ENCODE measurements around the gene ARID5B.

Gene ARID5B

GRCh38 chr10:62037166-62037831 lies 135.8 kb downstream of the ARID5B start:
- no peak for DNase-seq

DNA sequence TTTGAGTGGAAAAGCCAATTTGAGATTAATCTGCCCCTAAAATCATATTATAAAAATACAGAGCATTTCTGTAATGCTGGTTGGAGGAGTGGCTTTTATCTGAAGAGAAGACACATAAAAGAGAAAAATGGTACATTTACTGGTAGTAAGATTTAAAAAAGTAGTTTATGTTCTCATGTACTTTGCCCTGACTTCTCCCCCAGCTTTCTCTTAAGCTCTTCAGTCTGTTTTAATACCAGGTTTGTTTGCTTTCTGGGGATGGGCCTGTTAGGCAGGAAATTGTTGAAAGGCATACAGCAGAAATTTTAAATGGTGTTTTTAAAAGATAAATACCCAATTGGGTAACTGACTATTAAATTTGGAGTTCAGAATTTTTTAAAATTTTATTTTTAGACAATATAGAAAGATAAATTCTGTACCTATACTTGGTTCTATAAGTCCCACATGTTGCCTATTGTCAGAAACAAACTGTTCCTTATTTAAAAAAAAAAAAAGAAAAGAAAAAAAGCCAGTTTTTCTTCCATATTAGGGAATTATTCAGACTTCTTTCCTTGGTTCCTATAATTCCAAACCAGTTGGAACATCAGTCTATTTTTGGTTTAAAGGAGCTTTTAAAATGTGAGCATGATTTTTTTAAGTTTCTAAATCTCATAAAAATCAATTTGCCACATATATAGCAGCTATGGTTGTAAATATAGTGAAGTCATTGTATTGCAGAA lies 136.6 kb downstream of the ARID5B start:
- no peak for DNase-seq

DNA sequence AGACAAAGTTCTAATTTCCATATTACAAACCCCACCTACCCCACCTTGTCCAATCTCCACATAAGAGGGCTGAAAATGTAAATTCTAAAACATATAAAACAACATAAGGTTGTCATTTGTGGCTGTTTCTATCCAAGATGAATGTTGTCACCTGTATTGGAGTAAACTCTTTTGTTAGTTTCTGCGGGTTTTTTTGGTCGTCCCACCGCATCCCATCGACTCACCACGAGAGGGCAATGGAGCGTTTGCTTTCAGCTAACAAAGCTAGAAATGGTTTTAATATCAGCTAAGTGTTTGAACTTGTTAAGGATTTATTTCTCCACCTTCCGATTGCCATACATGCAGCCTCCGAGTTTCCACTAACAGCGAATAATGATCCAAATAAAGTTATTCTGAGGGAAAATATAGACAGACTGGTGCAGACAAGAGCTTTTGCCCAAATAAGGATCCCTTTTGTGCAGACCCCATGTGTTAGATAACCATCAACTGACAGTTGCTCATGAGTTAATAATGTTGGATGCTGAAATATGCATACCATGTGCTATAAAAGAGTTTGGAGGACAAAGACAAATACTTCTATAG lies 137.2 kb downstream of the ARID5B start:
- peak; percentile 83 for DNase-seq

- no peak for DNase-seq
Measured at GRCh38 chr10:62039954-62040353, 138.5 kb downstream of the ARID5B start.

GRCh38 chr10:62040881-62041280 lies 139.4 kb downstream of the ARID5B start:
- DNase-seq, result no peak

DNA sequence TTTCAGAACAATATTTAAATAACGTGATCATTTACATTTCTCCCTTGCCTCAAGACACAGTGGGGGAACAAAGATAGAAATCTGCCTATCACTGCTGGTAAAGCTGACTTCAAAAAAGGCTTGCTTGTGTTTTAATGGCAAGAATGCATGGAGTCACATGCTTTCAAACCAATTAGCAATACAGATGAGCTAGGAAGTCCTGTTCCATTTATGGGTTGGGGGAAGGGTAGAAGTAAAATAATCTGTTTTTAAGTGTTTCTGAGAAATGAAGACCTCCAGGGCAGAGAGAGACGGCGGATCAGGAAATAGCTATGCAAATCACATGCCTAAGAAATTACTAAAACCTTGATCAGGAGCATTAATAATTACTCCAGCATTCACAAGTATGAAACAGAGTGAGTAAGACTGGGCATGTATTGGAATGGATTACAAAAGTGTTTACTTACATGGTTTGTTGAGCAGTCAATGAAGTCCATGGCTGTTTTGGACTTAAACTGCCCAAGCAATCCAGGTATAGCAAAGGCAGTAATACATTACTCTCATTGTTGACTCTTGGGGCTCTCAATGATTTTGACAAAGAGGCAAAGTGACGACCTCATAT lies 142.0 kb downstream of the ARID5B start:
- no peak for DNase-seq

GRCh38 chr10:62044566-62044965 lies 143.1 kb downstream of the ARID5B start:
- no peak for DNase-seq

DNA sequence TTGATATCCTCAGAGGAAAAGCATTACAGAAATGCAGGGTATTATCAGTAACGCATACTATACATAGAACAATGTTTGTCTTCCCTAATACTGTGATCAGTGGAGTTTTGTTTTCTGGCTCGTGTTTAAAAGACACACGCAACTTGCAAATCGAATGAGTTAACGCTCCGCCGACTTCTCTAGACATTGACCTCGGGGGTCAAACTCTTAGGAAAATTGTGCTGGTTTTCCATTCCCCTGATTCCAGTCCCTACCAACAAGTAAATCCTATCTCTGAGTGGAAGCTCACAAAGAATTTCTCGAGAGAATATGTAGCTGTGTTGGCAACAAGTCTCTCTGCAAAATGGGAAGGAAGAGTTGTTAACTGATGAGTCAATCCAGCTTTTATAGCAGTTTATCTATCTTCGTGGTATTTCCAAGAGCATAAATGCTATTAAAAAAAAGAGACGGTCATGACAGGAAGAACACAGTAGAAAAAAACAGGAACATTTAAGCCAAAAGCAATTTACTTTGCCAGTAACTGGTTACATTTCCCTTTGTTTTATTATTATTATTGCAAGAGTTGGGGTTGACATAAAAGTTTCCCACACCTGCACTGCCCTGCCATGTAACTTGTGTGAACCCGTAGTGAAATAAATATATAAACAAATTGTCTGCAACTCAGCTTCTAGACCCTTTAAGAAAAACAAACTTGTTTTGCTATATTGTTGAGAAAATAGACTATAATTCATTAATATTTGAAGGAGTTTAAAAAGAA lies 144.4 kb downstream of the ARID5B start:
- no peak for DNase-seq

DNA sequence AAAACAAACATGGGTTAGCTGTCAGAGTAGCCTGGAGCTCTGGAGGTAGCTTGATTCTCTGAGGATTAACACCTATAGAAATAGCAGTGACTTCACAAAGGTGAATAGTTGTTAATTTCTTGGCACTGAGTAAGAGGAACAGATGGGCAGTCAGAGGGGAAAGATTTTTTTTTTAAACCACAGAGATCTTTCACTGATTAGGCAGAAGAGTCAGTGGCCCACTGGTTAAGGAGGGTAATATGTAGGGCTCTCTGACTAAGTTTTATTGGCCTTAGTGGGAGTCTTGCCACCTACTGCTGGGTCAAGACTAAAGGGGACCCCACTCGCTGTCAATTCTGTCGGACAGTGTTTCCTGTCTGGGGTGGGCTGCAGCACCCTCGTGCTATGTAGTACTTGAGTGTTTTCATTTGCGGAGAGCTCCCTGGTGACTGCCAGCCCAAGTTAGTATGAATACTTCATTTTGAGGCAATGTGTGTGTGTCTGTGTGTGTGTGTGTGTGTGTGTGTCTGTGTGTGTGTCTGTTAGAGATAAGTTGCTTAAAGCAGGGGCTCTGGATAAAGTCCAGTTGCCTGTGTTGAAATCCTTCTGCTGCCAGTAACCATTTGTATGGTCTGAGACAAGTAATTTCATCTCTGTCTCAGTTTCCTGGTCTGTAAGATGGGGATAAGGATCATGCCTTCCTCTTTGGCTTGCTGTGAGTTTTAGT lies 145.2 kb downstream of the ARID5B start:
- DNase-seq, result peak; percentile 69

- peak; percentile 65 for DNase-seq
Measured at GRCh38 chr10:62047228-62047892, 145.9 kb downstream of the ARID5B start.

GRCh38 chr10:62047960-62048383 lies 146.5 kb downstream of the ARID5B start:
- DNase-seq, result peak; percentile 73

GRCh38 chr10:62048470-62048869 lies 147.0 kb downstream of the ARID5B start:
- DNase-seq, result no peak

GRCh38 chr10:62048919-62049623 lies 147.6 kb downstream of the ARID5B start:
- peak; percentile 81 for DNase-seq

DNA sequence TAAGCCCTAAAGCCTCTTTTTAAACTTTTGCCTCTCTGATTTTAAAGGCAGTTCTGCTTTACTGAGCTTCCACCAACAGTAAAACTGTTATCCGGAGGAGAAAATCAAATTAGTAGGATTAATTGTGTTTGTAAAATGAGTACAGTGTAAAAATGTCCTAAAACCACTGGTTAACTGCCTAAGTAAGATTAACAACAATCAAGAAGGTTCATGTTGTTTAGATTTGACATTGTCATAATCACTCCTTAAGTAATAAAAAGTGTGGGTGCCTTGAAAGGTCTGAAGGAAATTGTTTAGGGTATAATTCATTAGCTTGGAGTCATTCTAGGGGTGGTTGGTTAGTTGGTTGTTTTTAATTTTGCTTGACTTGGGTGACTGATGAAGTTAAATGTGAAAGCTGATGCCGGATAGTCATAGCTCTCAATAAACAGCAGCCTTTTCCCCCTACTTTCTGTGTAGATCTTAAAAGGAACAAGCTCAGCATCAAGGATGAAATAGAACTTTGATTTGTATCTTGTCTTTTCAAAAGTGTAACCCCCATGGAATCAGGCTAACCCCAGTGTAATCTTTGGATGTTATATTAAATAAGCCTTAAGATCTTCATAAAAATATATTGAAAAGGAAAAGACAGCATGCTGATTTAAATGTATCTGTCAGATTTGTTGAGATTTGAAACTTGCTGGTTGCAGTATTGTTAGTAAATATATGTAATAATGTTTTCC lies 148.3 kb downstream of the ARID5B start:
- no peak for DNase-seq

GRCh38 chr10:62050346-62050892 lies 148.9 kb downstream of the ARID5B start:
- no peak for DNase-seq

DNA sequence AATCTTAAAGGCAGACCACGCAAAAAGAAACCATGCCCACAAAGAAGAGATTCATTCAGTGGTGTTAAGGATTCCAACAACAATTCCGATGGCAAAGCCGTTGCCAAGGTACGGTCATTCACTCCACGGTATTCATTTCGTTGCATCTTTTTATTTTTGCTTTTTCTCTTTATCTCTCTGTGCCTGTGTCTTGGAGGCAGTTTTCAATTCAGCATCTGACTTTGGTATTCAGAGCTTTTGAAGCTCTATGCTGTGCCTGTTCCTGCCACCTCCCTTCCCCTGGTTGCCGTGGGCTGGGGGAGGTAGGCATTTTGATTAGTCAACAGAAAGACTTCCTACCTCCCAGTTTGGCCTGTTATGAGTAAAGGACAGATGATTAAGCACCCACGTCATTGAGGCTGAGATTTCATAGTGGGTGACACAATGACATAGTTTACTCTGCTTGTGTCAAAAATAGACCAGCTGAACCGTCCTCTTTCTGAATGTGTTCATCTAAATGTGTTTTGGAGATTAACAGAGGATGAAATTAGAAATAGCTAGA lies 149.5 kb downstream of the ARID5B start:
- peak; percentile 94 for DNase-seq

- no peak for DNase-seq
Measured at GRCh38 chr10:62052276-62052675, 150.8 kb downstream of the ARID5B start.

- DNase-seq, result no peak
Measured at GRCh38 chr10:62053860-62054259, 152.4 kb downstream of the ARID5B start.

- DNase-seq, result no peak
Measured at GRCh38 chr10:62054408-62054807, 152.9 kb downstream of the ARID5B start.

GRCh38 chr10:62054830-62055229 lies 153.3 kb downstream of the ARID5B start:
- no peak for DNase-seq
